Activated T-cell treated with anti-CD3 and anti-CD28 coated beads, Interleukin-2, amount 50 U/mL, for 24 hours (primary cell): Measurements from ENCODE around the gene PSMD8.

Experiments used
- DNase-seq: peaks from one replicate; pipeline ENCODE4 v3.0.0-alpha.2; 2020
- H3K27ac Mint-ChIP-seq: 2 replicates; pipeline ENCODE4 v1.8.0; 2020; ENCODE audit warnings: mild to moderate bottlenecking, mixed read lengths
- H3K27me3 Mint-ChIP-seq: 2 replicates; pipeline ENCODE4 v1.8.0; 2020; ENCODE audit warnings: mixed read lengths
- H3K36me3 Mint-ChIP-seq: 2 replicates; pipeline ENCODE4 v1.8.0; 2020; ENCODE audit warnings: low read depth, mixed read lengths
- H3K4me1 Mint-ChIP-seq: 2 replicates; pipeline ENCODE4 v1.8.0; 2020; ENCODE audit warnings: low read depth, mixed read lengths
- H3K4me3 Mint-ChIP-seq: 2 replicates; pipeline ENCODE4 v1.8.0; 2020; ENCODE audit warnings: mild to moderate bottlenecking, moderate library complexity, mixed read lengths
- H3K9me3 Mint-ChIP-seq: 2 replicates; pipeline ENCODE4 v1.8.0; 2020; ENCODE audit warnings: mixed read lengths

PSMD8 gene

DNA sequence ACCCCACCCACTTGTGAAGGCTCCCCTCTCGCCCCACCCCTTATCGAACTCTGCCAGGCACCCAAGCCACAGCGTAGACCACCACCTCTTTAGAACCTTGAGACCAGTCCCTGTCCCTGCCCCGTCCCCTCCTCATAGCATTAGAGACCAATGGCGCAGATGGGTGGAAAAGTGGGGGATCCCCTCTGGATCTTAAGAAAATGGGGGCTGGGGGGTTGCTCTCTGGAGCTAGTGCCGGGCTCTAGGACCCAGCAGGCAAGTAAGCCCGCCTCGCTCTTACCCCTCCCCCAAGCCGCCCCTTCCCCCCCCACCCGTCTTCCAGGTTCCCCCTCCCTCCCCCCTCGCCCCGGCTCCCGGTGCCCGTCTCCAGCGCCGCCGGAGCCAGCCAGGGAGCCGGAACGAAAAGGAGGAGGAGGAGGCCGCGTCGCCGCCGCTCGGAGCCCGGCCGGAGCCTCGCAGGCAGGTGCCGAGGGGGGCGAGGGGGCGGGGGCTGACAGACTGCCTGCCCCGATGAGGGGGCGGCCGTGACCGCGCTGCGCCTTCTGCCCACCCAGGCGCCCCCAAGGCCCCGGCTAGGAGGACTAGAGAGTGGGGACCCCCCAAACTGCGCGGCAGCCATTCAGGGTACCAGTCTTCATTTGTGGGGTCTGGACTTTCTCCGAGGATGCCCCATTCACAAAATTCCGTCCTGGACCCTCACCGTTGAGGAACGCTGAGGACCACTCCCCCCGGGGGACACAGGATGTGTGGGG is 14.2 kb downstream of the PSMD8 start, which contains the start of gene SPRED3:
SPRED3 (plus strand) TSS at position 349 of the 752 bp plus-strand sequence. CDS start 1,606 bp downstream, outside the sequence.
- Mint-ChIP-seq H3K27me3 (peaks cover 24% of the 10 kb centered on the region), H3K27ac (peak within 1 kb of the TSS; percentile 70), H3K9me3 (no peaks in the 10 kb centered on the region), H3K36me3 (peaks cover 22% of the 10 kb centered on the region), H3K4me3 (peak within 1 kb of the TSS; percentile 73), H3K4me1 (peaks cover 34% of the 10 kb centered on the region)
- DNase-seq: no peak

DNA sequence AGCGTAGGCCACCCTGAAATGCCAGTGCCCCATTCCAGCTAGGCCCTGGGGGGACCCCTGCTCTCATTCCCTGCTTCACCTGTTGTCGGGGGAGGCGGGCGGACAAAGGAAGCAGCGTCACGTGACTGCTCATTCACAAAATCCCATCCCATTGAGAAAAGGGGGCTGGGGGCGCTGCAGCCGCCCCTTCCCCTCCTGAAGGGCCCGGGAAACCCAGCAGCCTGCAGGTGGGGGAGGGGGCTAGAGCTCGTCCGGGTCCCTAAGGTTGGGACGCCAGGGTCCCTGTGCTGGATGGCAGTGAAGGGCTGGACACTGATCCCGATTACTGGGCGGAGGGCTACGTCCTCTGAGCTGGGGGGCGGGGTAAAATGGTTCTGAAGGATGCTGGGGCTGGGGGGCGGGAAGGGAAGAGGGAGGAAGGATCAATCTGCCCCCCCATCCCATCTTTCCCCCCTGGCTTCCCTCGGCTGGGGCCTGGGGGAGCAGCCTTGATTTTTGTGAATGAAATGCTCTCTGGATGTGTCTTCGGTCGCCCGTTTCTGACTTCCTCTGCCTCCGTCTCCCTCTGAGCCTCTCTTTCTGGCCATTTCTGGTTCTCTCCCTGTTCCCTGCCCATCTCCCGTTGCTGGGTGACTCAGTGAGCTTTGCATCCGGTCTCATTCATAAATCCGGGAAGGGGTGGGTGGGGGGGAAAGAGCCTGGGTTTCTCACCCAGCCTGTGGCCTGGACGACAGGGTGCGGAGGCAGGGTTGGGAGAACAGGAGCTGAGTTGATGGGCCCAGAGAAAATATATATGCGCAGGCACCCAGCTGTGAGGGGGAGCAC is 14.9 kb downstream of the PSMD8 start:
- no peak for DNase-seq
- Mint-ChIP-seq H3K27me3 (peaks cover 26% of the 10 kb centered on the region), H3K27ac (peak overlapping the region; percentile 15), H3K36me3 (peaks cover 14% of the 10 kb centered on the region), H3K4me3 (peak overlapping the region; percentile 45), H3K4me1 (peaks cover 39% of the 10 kb centered on the region), H3K9me3 (no peaks in the 10 kb centered on the region)

DNA sequence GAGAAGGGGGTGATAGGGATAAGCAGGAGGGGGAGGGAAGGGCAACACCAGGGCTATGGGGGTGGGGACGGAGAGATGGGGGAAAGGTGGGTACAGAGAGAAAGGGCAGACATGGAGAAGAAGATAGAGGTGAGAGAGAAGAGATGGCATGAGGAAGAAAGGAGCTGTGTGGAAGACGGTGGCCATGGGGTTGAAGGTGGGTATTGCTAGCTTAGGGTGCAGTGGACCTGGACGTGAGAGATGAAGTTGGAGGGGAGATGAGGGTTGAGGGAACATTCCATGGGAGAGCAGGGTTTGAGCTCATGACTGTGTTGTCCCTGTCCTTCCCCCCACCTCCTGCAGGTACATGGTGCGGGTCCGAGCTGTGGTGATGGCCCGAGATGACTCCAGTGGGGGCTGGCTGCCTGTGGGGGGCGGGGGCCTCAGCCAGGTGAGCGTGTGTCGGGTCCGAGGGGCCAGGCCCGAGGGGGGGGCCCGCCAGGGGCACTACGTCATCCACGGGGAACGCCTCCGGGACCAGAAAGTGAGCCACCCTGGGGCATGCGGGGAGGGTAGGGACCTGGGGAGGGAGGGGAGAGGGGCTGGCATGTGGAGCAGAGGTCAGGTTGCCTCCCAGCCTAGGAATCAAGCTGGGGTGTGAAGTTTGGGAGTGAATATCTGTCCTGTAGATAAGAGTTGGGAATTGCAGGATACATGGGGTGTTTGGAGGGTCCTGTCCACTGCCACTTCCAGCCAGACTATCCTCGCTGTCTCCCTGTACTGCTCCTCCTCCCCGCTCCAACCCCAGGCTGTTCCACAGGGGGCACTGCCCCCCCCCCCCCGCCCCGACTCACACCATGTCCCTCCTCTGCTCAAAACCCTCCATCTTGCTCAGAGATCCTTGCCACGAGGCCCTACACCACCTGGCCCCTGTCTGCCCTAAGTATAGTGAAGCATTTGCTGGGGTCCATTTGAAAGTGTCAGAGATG is 15.9 kb downstream of the PSMD8 start:
- no peak for DNase-seq
- Mint-ChIP-seq H3K9me3 (no peaks in the 10 kb centered on the region), H3K27me3 (peaks cover 23% of the 10 kb centered on the region), H3K4me3 (peak overlapping the region; percentile 45), H3K27ac (no peak overlapping the region), H3K36me3 (peaks cover 5% of the 10 kb centered on the region), H3K4me1 (peaks cover 43% of the 10 kb centered on the region)

DNA sequence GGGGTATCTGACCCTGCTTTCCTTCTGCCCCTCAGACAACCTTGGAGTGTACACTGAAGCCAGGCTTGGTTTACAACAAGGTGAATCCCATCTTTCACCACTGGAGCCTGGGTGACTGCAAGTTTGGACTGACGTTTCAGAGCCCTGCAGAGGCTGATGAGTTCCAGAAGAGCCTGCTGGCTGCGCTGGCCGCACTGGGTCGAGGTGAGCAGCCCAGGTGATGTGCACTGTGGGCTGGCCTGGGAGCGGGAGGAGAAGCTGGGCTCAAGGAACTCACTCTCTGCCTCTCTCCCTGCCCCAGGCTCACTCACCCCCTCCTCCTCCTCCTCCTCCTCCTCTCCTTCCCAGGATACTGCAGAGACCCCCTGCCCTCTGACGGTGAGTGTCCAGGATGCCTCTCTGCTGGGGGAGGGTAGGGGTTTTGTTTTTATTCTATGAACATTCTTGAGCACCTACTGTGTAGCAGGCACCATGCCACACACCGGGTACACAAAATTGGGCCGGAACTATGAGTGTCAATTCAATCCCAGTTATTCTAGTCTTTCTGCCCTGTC is 17.6 kb downstream of the PSMD8 start:
- H3K36me3 Mint-ChIP-seq: peaks cover 3% of the 10 kb centered on the region
- peaks cover 23% of the 10 kb centered on the region for H3K27me3 Mint-ChIP-seq
- no peak for DNase-seq
- no peak overlapping the region for H3K27ac Mint-ChIP-seq
- H3K4me3 Mint-ChIP-seq: no peak overlapping the region
- H3K4me1 Mint-ChIP-seq: peaks cover 49% of the 10 kb centered on the region
- no peaks in the 10 kb centered on the region for H3K9me3 Mint-ChIP-seq

DNA sequence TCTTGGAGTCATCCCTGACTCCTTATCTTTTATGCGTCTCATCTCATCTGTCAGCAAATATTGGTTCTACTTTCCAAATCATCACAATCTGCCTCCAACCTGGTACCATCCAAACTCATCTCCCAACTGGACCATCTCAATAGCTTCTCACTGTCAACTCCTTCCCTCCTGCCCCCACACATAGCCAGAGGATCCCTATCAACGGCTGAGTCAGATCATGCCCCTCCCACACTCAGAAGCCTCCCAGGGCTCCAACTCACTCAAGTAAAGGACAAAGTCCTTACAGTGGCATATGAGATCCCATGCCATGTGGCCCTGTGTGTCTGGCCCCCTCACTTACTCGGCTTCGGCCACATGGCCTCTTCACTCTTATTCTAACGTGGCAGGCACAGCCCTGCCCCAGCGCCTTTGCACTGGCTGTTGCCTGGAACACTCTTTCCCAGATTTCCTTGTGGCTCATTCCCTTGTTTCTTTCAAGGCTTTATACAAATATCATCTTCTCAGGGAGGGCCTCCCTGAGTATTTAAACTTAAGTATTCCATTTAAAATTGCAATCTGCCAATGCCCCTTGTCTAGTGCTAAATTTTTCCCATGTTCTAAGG is 18.4 kb downstream of the PSMD8 start:
- H3K9me3 Mint-ChIP-seq: no peaks in the 10 kb centered on the region
- H3K4me1 Mint-ChIP-seq: peaks cover 43% of the 10 kb centered on the region
- DNase-seq: no peak
- peaks cover 18% of the 10 kb centered on the region for H3K27me3 Mint-ChIP-seq
- no peaks in the 10 kb centered on the region for H3K36me3 Mint-ChIP-seq
- no peak overlapping the region for H3K27ac Mint-ChIP-seq
- H3K4me3 Mint-ChIP-seq: no peak overlapping the region

DNA sequence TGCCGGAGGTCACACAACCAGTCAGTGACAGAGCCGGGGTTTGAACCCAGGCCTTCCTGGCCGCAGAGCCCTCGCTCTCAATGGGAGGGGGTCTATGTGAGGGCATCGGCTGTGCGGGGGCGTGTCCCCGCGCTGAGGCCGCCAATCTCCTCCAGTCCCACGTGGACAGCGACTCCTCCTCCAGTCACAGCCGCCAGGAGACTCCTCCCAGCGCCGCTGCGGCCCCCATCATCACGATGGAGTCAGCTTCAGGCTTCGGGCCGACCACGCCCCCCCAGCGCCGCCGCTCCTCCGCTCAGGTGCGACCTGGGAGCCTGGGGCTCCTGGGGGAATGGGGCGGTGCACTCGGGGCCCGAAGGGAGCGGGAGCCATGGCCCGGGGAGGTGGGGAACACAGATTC is 20.1 kb downstream of the PSMD8 start:
- H3K4me1 Mint-ChIP-seq: peaks cover 33% of the 10 kb centered on the region
- DNase-seq: peak; percentile 82
- H3K36me3 Mint-ChIP-seq: no peaks in the 10 kb centered on the region
- no peak overlapping the region for H3K27ac Mint-ChIP-seq
- H3K4me3 Mint-ChIP-seq: peak overlapping the region; percentile 75
- H3K27me3 Mint-ChIP-seq: peaks cover 11% of the 10 kb centered on the region
- H3K9me3 Mint-ChIP-seq: no peaks in the 10 kb centered on the region

DNA sequence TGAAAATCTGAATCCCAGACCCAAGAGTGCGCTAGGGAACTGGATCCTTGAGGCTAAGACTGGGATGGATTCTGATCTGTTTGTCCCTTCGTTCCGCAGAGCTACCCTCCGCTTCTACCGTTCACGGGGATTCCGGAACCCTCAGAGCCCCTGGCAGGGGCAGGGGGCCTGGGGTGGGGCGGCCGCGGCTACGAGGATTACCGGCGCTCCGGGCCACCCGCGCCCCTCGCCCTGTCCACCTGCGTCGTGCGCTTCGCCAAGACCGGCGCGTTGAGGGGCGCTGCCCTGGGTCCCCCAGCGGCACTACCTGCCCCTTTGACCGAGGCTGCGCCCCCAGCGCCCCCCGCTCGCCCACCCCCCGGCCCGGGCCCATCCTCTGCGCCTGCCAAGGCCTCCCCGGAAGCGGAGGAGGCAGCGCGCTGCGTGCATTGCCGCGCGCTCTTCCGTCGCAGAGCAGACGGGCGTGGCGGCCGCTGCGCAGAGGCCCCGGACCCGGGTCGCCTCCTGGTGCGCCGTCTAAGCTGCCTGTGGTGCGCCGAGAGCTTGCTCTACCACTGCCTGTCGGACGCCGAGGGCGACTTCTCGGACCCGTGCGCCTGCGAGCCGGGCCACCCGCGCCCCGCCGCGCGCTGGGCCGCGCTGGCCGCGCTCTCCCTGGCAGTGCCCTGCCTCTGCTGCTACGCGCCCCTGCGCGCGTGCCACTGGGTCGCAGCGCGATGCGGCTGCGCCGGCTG is 21.2 kb downstream of the PSMD8 start:
- peak; percentile 80 for DNase-seq
- Mint-ChIP-seq H3K9me3 (no peaks in the 10 kb centered on the region), H3K4me1 (peaks cover 27% of the 10 kb centered on the region), H3K4me3 (peak overlapping the region; percentile 75), H3K27me3 (peaks cover 6% of the 10 kb centered on the region), H3K27ac (peak overlapping the region; percentile 19), H3K36me3 (no peaks in the 10 kb centered on the region)

DNA sequence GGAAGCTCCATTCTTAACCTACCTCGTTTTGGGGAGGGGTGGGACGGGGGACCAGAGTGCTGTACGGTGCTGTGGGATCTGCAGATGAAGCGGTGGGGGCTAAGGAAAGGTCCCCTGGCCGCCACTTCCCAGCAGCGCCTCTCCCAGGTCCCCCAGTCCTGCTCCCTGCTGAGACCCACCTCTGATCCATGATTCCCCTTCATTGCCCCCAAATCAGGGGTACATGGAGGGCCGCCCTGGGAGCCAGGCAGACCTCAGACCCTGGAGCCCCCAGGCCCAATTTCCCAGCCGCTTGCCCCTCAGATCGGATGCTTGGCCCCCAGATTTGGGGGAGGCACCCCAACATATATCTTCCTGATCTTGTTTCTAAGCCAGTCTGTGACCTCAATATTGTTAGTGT is 24.7 kb downstream of the PSMD8 start:
- no peak overlapping the region for H3K4me3 Mint-ChIP-seq
- H3K4me1 Mint-ChIP-seq: peaks cover 29% of the 10 kb centered on the region
- H3K9me3 Mint-ChIP-seq: no peaks in the 10 kb centered on the region
- peaks cover under 1% of the 10 kb centered on the region for H3K27me3 Mint-ChIP-seq
- no peak overlapping the region for H3K27ac Mint-ChIP-seq
- H3K36me3 Mint-ChIP-seq: peaks cover 2% of the 10 kb centered on the region
- DNase-seq: no peak

DNA sequence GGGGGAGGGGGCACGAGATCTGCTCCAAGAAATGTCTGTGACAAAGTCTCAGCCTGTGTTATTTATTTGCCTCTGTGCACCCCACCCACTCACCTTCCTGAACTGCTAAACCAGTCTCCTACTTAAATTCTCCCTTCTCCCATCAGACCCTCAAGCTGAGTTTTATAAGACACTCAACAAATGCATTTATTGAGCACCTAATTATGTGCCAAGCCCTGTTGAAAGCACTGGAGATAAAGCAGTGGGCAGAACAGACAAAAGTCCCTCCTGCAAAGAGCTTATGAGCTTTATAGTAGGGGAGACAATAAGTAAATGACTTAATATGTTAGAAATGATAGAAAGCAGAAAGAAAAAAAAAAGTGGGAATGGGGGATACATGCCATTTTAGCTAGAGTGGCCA is 25.2 kb downstream of the PSMD8 start:
- H3K4me3 Mint-ChIP-seq: no peak overlapping the region
- H3K4me1 Mint-ChIP-seq: peaks cover 27% of the 10 kb centered on the region
- H3K36me3 Mint-ChIP-seq: peaks cover 2% of the 10 kb centered on the region
- no peak overlapping the region for H3K27ac Mint-ChIP-seq
- no peak for DNase-seq
- H3K9me3 Mint-ChIP-seq: no peaks in the 10 kb centered on the region
- no peaks in the 10 kb centered on the region for H3K27me3 Mint-ChIP-seq

DNA sequence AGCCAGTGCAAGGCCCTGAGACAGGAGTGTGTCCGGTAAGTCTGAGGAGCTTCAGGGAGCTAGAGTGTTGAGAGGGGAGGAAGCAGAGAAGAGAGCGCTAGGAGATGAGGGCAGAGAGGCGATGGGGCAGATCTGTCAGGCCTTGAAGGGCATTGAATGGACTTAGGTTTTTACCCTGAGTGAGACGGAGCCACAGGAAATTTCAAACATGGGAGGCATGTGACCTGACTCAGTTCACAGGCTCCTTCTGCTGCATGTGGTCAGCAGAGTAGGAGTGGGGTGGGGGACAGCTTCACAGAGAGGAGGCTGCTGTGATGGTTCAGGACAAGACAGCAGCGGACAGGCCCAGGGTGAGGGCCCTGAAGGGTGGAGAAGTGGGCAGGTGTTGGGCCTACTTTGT is 26.0 kb downstream of the PSMD8 start:
- no peak for DNase-seq
- Mint-ChIP-seq H3K4me1 (peaks cover 23% of the 10 kb centered on the region), H3K36me3 (peaks cover 10% of the 10 kb centered on the region), H3K27ac (no peak overlapping the region), H3K4me3 (no peak overlapping the region), H3K27me3 (no peaks in the 10 kb centered on the region), H3K9me3 (no peaks in the 10 kb centered on the region)

DNA sequence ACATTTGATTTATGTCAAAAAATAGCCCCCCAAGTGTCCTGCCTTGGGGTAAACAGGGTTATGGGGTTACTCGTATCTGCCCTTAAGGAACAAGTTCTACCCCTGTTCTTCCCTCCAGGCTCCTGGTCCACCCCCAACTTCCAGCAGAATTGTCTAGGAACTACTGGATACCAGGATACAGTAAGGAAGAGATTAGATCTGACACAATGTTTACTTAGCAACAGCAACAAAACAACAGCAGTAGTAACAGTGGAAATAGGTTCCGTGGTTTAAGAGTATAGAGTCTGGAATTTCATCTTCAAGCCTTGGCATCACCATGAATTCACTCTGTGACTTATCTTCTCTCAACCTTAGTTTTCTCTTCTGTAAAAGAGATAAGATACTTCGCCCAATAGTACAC is 26.8 kb downstream of the PSMD8 start:
- Mint-ChIP-seq H3K4me1 (peaks cover 22% of the 10 kb centered on the region), H3K27ac (no peak overlapping the region), H3K36me3 (peaks cover 13% of the 10 kb centered on the region), H3K9me3 (no peaks in the 10 kb centered on the region), H3K4me3 (no peak overlapping the region), H3K27me3 (no peaks in the 10 kb centered on the region)
- DNase-seq: no peak

DNA sequence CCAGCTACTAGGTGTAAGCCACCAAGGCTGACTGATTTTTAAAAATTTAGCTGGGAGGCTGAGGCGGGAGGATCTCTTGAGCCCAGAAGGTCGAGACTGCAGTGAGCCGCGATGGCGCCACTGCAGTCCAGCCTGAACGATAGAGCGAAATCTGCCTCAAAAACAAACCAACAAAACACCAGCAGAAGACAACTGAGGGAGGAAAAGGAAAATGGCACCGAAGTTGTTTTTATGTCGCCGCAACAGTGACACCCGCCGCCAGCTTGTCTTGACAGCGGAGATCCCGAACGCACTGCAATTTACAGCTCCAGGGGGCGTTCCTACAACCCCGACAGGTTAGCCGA is 28.2 kb downstream of the PSMD8 start:
- no peak for DNase-seq
- peaks cover 15% of the 10 kb centered on the region for H3K4me1 Mint-ChIP-seq
- H3K27ac Mint-ChIP-seq: peak overlapping the region; percentile 80
- peak overlapping the region; percentile 84 for H3K4me3 Mint-ChIP-seq
- no peaks in the 10 kb centered on the region for H3K9me3 Mint-ChIP-seq
- H3K27me3 Mint-ChIP-seq: no peaks in the 10 kb centered on the region
- peaks cover 24% of the 10 kb centered on the region for H3K36me3 Mint-ChIP-seq

DNA sequence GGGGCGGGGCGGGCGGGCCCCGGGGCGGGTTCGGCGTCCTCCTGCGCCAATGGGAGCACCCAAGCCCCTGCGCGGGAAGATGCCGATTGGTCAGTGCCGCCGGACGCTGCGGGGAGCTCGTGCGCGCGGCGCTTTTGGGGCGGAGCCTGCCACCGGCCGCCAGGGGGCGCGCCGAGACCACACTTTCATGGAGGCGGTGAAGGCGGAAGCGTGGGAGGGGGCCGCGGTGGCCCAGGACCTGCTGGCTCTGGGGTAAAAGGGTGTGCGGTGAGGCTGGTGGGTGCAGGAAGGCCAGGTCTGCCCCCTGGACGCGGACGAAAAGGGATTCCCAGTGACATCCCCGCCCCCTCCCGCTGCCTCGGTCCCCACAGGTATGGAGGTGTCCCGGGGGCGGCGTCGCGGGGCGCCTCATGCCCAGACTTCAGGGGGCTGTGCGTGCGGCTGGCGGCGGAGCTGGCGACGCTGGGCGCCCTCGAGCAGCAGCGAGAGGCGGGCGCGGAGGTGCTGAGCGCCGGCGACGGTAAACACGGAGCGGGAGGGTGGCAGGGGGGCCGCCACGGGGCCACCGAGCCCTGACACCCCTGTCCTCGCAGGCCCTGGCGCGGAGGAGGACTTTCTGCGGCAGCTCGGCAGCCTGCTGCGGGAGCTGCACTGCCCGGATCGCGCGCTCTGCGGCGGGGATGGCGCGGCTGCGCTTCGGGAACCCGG is 28.8 kb downstream of the PSMD8 start, which contains the start of gene FAM98C:
FAM98C (plus strand) TSS at position 127 of the 708 bp plus-strand sequence; CDS start at position 188, 61 bp downstream.
- H3K36me3 Mint-ChIP-seq: peaks cover 26% of the 10 kb centered on the region
- H3K4me1 Mint-ChIP-seq: peaks cover 15% of the 10 kb centered on the region
- H3K9me3 Mint-ChIP-seq: no peaks in the 10 kb centered on the region
- no peaks in the 10 kb centered on the region for H3K27me3 Mint-ChIP-seq
- peak; percentile 99 for DNase-seq
- H3K4me3 Mint-ChIP-seq: peak within 1 kb of the TSS; percentile 84
- peak within 1 kb of the TSS; percentile 93 for H3K27ac Mint-ChIP-seq
